Neutrophil (primary cell): ENCODE results near the gene ATXN1.

ENCODE experiments used
- H3K27ac ChIP-seq: fragments of 200-600 bp; sonication (generic); 2 replicates; pipeline ENCODE4 v1.5.1; 2016; ENCODE audit warnings: mild to moderate bottlenecking, moderate library complexity
- H3K27me3 ChIP-seq: fragments of 200-600 bp; sonication (generic); 2 replicates; pipeline ENCODE4 v1.6.0; 2016; ENCODE audit warnings: mild to moderate bottlenecking
- H3K36me3 ChIP-seq: fragments of 200-600 bp; sonication (generic); 2 replicates; pipeline ENCODE4 v1.5.1; 2017
- H3K4me1 ChIP-seq, 2 experiments: fragments of 200-600 bp in 1 of 2; sonication (generic) in 1 of 2; 1 replicate in 1 of 2; 2 replicates in 1 of 2; pipeline versions ENCODE4 v1.5.1 to v1.6.1; 2013 to 2016; ENCODE audit warnings: low read depth in 1 of 2, low read length in 1 of 2, mild to moderate bottlenecking in 1 of 2, moderate library complexity in 1 of 2; ENCODE audit not compliant: control insufficient read depth in 1 of 2, insufficient read depth in 1 of 2
- H3K4me3 ChIP-seq, 2 experiments: fragments of 200-600 bp in 1 of 2; sonication (generic) in 1 of 2; 1 replicate in 1 of 2; 2 replicates in 1 of 2; pipeline ENCODE4 v1.5.1; 2013 to 2016; ENCODE audit warnings: low read depth in 1 of 2, low read length in 1 of 2, mild to moderate bottlenecking in 1 of 2, moderate library complexity in 1 of 2
- H3K9me3 ChIP-seq: fragments of 200-600 bp; sonication (generic); 2 replicates; pipeline ENCODE4 v1.5.1; 2016
- TF ChIP-seq, protein P1 (sequence below): fragments of 200-600 bp; sonication (generic); IDR thresholded peaks from 2 replicates; pipeline ENCODE4 v1.5.1; 2016; ENCODE audit warnings: antibody characterized with exemption

The ATXN1 gene

DNA sequence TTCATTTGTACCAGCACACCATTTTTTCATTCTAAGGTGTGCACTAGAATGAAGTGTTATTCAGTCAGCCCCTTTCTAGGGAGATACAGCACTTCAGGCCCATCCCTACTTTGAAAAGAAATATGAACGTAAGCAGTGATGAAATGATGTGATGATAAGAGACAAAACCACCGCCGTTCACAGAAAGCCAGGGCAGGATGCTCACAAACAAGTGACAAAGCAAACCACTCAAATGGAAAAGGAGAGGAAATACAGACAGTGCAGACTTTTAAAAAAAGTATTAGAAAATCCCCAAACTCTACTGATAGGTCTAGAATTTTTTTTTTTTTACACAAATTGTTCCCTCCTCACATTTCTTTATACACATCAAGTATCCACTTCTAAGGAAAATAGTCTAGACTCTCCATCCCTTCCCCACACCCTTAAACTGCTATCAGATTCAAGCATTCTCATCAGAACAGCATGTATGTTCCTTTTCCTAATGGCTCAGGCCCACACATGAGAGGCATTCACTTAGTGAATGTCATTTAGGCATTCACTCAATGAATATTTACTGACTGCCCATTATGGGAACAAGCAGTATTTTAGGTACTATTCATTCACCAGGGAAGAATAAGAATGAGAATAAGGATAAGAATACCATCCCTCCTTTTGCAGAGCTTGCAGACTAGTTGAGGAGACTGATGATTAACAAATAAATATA is 279.4 kb downstream of the ATXN1 start:
- Histone ChIP-seq H3K27ac (no peak overlapping the region), H3K4me3 (no peak overlapping the region), H3K36me3 (peaks cover 33% of the 10 kb centered on the region), H3K27me3 (no peaks in the 10 kb centered on the region), H3K9me3 (no peaks in the 10 kb centered on the region), H3K4me1 (no peaks in the 10 kb centered on the region)
- TF ChIP-seq, protein P1, sequence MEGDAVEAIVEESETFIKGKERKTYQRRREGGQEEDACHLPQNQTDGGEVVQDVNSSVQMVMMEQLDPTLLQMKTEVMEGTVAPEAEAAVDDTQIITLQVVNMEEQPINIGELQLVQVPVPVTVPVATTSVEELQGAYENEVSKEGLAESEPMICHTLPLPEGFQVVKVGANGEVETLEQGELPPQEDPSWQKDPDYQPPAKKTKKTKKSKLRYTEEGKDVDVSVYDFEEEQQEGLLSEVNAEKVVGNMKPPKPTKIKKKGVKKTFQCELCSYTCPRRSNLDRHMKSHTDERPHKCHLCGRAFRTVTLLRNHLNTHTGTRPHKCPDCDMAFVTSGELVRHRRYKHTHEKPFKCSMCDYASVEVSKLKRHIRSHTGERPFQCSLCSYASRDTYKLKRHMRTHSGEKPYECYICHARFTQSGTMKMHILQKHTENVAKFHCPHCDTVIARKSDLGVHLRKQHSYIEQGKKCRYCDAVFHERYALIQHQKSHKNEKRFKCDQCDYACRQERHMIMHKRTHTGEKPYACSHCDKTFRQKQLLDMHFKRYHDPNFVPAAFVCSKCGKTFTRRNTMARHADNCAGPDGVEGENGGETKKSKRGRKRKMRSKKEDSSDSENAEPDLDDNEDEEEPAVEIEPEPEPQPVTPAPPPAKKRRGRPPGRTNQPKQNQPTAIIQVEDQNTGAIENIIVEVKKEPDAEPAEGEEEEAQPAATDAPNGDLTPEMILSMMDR, result no peak

DNA sequence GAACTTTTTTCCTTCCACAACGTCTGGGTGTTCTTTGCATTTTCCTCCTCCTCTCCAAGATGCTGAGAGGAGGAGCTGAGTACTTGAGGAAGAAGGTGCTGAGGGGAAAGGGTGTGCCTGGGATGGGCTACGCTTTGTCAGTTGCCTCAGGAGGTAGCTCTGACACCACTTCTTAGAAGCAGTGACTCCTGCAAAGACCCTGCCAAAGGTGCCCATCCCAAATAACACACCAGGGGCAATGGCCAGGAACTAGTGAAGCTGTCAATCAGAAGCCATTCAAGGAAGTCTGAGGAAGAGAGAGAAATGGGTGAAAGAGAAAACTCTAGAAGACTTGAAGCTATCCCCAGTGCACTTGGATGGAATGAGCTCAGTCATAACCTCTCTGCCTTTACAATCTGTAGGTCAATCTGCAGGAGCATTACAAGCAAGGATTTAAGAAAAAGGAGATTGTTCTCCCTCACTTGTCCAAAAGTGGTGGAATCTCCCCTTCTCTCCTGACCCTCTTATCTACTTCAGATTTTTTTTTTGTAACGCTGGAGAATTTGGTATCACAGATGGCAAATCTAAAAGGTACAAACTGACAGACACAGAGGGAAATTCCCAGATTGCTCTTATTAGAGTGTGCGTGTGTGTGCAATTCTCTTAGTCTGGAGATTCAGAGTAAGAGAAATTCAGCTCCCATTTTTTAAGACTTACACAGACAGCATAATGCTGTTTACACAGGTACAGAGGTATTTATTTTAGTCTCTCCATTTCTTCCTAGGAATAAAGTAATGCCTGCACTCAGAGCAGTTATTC is 280.3 kb downstream of the ATXN1 start:
- H3K27ac ChIP-seq, result no peak overlapping the region
- TF ChIP-seq, protein P1, result no peak
- H3K4me1 ChIP-seq, result no peaks in the 10 kb centered on the region

DNA sequence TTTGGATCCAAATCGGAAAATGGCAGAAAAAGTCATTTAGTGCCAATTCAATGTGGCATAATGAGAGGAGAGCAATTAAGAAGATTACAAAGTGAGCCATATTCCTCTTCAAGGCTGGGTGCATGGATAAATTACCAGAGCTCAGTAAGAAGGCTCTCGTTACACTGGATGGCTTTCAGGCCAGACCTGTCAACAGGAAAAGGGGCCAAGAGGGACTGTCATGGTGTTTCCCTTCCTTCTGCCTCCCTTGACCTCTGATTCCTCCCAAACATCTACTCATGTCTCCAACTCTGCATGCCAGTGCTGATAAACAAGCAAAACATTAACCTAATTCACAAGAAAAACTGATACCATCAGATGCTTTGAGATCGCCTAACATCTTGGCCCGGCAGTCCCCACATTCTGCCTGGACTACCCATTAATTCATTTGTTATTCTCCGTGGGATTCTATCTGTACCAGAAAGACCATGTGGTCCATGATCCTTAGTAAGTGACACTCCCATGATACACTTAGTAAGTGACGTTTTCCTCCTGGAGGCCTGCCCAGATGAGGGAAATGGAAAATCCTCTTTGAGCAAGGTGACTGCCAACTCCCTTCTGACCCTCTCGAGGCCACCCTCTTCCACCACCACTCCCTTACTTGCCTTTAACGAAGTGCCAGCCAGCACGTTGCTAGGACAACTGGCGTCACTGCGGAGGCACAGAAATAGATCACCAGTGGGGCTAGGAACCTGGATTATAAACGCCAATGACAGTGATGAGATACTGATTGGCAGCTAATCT is 283.7 kb downstream of the ATXN1 start:
- Histone ChIP-seq H3K4me1 (no peaks in the 10 kb centered on the region), H3K4me3 (no peak overlapping the region), H3K9me3 (no peaks in the 10 kb centered on the region), H3K27me3 (no peaks in the 10 kb centered on the region), H3K27ac (no peak overlapping the region), H3K36me3 (peaks cover 13% of the 10 kb centered on the region)
- TF ChIP-seq, protein P1, result no peak

More for the DNA sequence above, 280.3 kb downstream of the ATXN1 start:
- no peak overlapping the region for H3K4me3 ChIP-seq
- H3K9me3 ChIP-seq, result no peaks in the 10 kb centered on the region
- H3K36me3 ChIP-seq, result peaks cover 33% of the 10 kb centered on the region
- no peaks in the 10 kb centered on the region for H3K27me3 ChIP-seq

DNA sequence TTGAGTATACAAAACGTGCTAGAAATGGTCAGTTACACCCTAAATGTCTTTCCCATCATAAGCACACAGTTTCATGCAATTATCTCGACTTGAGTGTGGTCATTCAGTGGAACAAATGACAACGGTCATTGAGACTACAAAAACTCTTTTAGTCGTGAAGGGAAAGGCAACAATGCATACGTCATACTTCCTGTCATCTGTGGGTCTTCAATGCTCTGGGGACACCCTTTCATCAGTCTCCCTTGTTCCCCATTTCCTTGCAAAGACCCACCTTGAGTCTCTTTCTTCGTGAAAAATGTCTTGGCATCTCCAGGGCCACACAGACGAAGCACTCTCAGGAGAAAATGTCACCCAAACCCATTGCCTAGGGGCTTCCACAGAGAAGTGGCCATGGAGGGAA is 284.4 kb downstream of the ATXN1 start:
- no peak overlapping the region for H3K27ac ChIP-seq
- H3K27me3 ChIP-seq, result no peaks in the 10 kb centered on the region
- H3K4me1 ChIP-seq, result no peaks in the 10 kb centered on the region
- H3K9me3 ChIP-seq, result no peaks in the 10 kb centered on the region
- H3K36me3 ChIP-seq, result peaks cover 13% of the 10 kb centered on the region
- H3K4me3 ChIP-seq, result no peak overlapping the region
- TF ChIP-seq, protein P1, result no peak

DNA sequence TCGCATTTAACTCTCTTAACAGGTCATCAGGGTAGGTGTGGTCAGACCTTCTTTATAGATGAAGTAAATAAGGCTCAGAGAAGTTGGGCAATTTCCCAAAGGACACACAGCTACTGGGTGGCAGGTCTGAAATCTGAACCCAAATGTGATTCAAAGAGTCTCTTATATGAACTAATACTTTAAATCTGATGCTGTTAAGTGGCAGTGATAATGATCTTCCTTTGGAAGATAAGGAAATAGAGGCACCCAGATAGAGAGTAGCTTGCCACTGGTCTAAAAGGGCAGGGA is 285.8 kb downstream of the ATXN1 start:
- no peaks in the 10 kb centered on the region for H3K4me1 ChIP-seq
- TF ChIP-seq, protein P1, result no peak
- no peaks in the 10 kb centered on the region for H3K27me3 ChIP-seq
- H3K9me3 ChIP-seq, result no peaks in the 10 kb centered on the region
- peaks cover 9% of the 10 kb centered on the region for H3K36me3 ChIP-seq
- H3K4me3 ChIP-seq, result no peak overlapping the region
- H3K27ac ChIP-seq, result no peak overlapping the region
